Measurements from ENCODE around the gene TUBG2.

The TUBG2 gene

DNA sequence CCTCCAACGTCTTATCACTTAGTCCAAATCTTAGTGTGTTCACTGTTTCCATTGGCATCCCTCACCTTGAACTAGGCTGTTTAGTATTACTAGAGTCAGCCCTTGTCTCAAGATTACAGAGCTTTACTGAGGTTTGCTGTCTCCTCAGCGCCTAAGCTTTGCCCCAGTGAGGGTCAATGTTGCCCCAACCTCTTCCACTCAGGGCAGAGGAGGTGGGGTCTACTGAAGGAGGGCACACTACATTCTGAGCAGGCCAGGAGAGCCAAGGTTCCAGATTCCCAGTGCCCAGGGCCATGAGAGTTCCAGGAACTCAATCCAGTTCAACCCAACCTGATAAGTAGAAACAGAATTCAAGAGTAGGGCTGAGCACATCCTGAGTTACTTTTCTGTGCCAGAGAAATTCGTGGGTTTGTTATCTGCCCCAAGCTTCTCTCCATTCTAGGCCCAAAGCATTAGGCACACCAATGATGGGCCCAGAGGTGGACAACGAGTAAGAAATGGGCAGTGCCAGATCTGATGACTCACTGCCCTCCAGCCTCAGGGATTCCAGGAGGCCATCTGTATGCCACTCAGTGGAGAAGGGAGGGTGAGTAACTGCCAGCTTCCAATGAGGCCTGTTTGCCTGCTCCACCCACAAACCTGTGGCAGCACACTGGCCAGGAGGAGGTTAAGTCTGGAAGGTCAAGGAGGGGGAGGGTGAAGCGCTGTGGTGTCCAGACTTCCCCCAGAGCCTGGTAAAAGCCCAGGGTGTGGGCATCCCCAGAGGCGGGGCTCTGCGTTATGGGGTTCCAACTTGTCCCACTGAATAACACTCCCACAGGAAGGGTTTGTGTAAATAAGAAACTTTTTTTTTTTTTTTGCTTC lies 8.2 kb downstream of the TUBG2 start:
- no peak for TF ChIP-seq CTCF (IDR thresholded peaks at IDR 0.05; ENCODE audit: insufficient read depth, low read length, poor library complexity, severe bottlenecking)
- Histone ChIP-seq H3K27me3 (replicated peaks; ENCODE audit: control insufficient read depth, insufficient read depth, low read length) (no peaks in the 10 kb centered on the region), H3K36me3 (ENCODE audit: control insufficient read depth, insufficient read depth, low read length) (peaks cover 28% of the 10 kb centered on the region), H3K4me3 (replicated peaks; ENCODE audit: low read depth, low read length) (no peak overlapping the region)
- DNase-seq (ENCODE audit: extremely low read depth, insufficient read length), result no peak

- no peak for DNase-seq (ENCODE audit: extremely low read depth, insufficient read length)
- Histone ChIP-seq H3K36me3 (ENCODE audit: control insufficient read depth, insufficient read depth, low read length) (peaks cover 32% of the 10 kb centered on the region), H3K4me3 (replicated peaks; ENCODE audit: low read depth, low read length) (no peak overlapping the region), H3K27me3 (replicated peaks; ENCODE audit: control insufficient read depth, insufficient read depth, low read length) (no peaks in the 10 kb centered on the region)
- TF ChIP-seq CTCF (IDR thresholded peaks at IDR 0.05; ENCODE audit: insufficient read depth, low read length, poor library complexity, severe bottlenecking), result no peak
Observed at GRCh38 chr17:42669705-42669976, 10.6 kb downstream of the TUBG2 start.

DNA sequence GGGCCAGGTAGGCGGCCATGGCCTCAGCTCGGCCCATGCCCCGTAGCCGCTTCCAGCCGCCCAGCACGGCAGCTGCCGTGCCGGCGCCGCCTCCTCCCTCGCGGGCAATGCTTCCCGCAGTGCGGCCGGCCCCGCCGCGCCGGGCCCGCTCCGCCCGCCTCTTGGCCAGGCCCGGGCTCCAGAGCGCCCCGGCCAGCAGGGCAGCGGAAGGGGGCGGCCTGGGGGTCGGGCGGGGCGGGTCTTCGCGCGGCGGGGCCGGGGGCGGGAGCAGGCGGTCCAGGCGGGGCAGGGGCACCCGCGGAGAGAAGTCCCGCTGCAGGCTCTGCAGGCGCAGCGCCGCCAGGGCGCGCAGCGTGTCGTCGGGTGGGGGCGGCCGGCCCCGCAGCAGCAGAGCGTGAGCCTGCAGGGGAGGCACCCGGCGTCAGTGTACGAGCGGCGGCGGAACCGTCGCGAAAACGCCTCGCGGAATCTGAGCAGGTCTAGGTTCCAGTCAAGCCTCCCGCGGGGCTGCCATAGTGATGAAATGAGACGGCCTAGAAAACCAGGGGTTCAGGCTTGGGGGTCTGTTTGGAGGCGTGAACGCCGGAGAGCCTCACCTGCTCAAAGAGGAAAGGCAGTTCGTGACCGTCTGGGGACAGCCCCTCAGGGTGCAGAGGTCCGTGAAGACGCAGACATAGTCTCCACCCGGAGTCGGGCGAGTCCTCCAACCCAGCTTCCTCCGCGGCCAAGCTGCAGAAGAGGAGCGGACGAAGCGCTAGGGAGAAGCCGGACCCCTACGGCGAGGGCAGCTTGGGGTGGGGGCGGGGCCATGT lies 11.1 kb downstream of the TUBG2 start:
- DNase-seq (ENCODE audit: extremely low read depth, insufficient read length), result peak; percentile 66
- peak; percentile 2 for TF ChIP-seq CTCF (IDR thresholded peaks at IDR 0.05; ENCODE audit: insufficient read depth, low read length, poor library complexity, severe bottlenecking)
- Histone ChIP-seq H3K36me3 (ENCODE audit: control insufficient read depth, insufficient read depth, low read length) (peaks cover 32% of the 10 kb centered on the region), H3K4me3 (replicated peaks; ENCODE audit: low read depth, low read length) (no peak overlapping the region; the same call in 1 of the 2 replicates), H3K27me3 (replicated peaks; ENCODE audit: control insufficient read depth, insufficient read depth, low read length) (no peaks in the 10 kb centered on the region)

DNA sequence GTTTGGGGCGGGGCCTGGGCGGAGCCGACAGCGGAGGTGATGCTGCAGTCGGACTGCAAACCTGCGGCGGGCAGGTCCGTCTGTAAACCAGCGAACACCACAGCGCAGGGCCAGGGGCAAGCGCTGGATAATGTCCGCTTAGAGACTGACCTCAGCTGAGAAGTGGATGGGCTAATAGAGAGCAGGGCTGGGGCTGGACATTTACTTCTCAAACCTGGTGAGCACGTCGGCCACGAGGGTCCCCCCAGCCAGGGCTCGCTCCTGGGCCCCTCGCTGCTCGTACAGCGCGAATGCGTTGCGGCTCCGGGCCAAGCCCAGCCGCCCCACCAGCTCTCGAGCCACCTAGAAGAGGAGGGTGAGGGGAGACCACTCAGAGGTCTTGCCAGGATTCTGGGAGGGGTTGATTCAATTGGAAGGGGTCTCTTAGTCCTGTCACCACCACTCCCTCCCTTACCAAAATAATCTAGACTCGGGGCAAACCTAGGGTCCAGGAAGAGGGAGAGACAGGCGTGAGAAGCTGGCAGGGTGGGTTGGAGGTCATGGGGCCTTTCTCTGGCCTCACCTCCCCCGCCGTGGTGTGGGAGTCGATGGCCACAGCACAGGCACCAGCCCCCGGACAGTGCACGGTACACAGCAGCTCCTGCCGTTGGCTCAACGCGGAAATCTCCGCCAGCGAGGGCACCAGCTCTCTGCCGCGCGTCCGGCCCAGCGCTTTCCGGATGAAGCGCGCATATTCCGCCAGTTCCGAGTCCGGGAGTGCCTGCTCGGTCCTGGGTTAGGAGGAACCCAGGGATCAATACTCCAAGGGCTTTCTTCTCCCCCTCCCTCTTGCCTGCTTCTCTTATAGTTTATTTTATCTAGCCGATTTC lies 11.9 kb downstream of the TUBG2 start:
- peaks cover 30% of the 10 kb centered on the region for H3K36me3 ChIP-seq (ENCODE audit: control insufficient read depth, insufficient read depth, low read length)
- no peaks in the 10 kb centered on the region for H3K27me3 ChIP-seq (replicated peaks; ENCODE audit: control insufficient read depth, insufficient read depth, low read length)
- no peak for DNase-seq (ENCODE audit: extremely low read depth, insufficient read length)
- TF ChIP-seq CTCF (IDR thresholded peaks at IDR 0.05; ENCODE audit: insufficient read depth, low read length, poor library complexity, severe bottlenecking), result no peak
- H3K4me3 ChIP-seq (replicated peaks; ENCODE audit: low read depth, low read length), result no peak overlapping the region

DNA sequence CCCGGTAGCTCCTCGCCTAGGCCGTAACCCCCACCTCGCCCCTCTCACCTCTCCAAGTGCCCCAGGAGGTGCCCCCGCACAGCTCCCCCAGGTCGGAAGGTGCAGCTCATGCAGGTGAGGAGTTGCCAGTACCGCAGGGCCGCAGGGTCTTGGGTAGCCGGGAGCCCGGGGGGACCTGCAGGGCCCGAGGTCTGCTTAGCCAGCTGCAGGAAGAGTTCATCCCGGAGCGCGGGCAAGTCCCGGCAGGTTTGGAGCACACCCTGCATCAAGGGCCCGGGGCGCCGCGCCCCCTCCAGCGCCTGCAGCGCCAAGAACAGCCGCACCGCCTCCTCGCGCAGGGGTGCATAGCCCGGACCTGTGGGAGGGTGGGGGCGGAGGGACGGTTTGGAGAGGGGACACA lies 13.0 kb downstream of the TUBG2 start:
- Histone ChIP-seq H3K27me3 (replicated peaks; ENCODE audit: control insufficient read depth, insufficient read depth, low read length) (no peaks in the 10 kb centered on the region), H3K4me3 (replicated peaks; ENCODE audit: low read depth, low read length) (no peak overlapping the region), H3K36me3 (ENCODE audit: control insufficient read depth, insufficient read depth, low read length) (peaks cover 23% of the 10 kb centered on the region)
- no peak for TF ChIP-seq CTCF (IDR thresholded peaks at IDR 0.05; ENCODE audit: insufficient read depth, low read length, poor library complexity, severe bottlenecking)
- no peak for DNase-seq (ENCODE audit: extremely low read depth, insufficient read length)
